Progenitor cell of endocrine pancreas (in vitro differentiated cells): ENCODE measurements around the gene IBSP. TPM values are rescaled to one million over a fixed set of nuclear protein-coding genes. Genes with fewer than 3 reads are reported as not detected.

Experiments
- DNase-seq: peaks from one replicate; pipeline ENCODE4 v3.0.0; 2021; ENCODE audit warnings: low spot score; ENCODE audit not compliant: unreplicated experiment
- H3K27ac Mint-ChIP-seq: 2 replicates; pipeline ENCODE4 v1.8.0; 2021; ENCODE audit warnings: mild to moderate bottlenecking, moderate library complexity, mixed read lengths
- H3K27me3 Mint-ChIP-seq: 2 replicates; pipeline ENCODE4 v1.8.0; 2021; ENCODE audit warnings: mixed read lengths
- H3K36me3 Mint-ChIP-seq: 2 replicates; pipeline ENCODE4 v1.8.0; 2022; ENCODE audit warnings: mixed read lengths; ENCODE audit not compliant: insufficient read depth
- H3K4me1 Mint-ChIP-seq: 2 replicates; pipeline ENCODE4 v1.8.0; 2021; ENCODE audit warnings: low read depth, mixed read lengths
- H3K4me3 Mint-ChIP-seq: 2 replicates; pipeline ENCODE4 v1.8.0; 2021; ENCODE audit warnings: low read depth, mild to moderate bottlenecking, moderate library complexity, mixed read lengths
- H3K9me3 Mint-ChIP-seq: 2 replicates; pipeline ENCODE4 v1.8.0; 2021; ENCODE audit warnings: low read depth, mixed read lengths
- total RNA-seq: library from RNA; stranded (reverse); gene quantifications from 2 replicates; pipeline ENCODE4 v1.2.1, GENCODE V29; 2021
- TF ChIP-seq, protein P1 (sequence below): fragments of 200-600 bp; sonication (generic); IDR thresholded peaks from one replicate; pipeline ENCODE4 v1.5.0; 2021; ENCODE audit warnings: antibody characterized with exemption, mild to moderate bottlenecking; ENCODE audit not compliant: unreplicated experiment

Gene IBSP
- total RNA-seq, 1 donor from 2014 or later: not detected

DNA sequence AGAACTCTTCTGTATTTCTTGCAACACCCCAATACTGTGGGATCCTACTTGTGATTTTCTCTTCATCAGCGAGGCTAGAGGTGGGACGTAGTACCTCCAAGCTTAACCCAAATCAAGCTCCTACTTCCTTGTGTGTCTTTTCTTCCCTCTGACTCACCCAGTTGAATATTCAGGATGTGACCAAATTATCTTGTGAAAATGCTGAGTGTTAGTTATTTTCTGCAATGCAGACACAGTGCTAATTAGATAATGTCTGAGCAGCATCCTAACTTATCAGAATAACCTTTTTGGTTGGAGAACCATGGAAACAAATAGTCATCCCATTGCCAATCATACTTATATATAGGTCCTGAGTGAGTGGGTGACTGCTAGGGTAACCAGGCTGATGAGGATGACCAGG lies 35.8 kb downstream of the IBSP start:
- H3K36me3 Mint-ChIP-seq: no peaks in the 10 kb centered on the region
- no peak overlapping the region for H3K27ac Mint-ChIP-seq
- no peaks in the 10 kb centered on the region for H3K9me3 Mint-ChIP-seq
- TF ChIP-seq, protein P1, sequence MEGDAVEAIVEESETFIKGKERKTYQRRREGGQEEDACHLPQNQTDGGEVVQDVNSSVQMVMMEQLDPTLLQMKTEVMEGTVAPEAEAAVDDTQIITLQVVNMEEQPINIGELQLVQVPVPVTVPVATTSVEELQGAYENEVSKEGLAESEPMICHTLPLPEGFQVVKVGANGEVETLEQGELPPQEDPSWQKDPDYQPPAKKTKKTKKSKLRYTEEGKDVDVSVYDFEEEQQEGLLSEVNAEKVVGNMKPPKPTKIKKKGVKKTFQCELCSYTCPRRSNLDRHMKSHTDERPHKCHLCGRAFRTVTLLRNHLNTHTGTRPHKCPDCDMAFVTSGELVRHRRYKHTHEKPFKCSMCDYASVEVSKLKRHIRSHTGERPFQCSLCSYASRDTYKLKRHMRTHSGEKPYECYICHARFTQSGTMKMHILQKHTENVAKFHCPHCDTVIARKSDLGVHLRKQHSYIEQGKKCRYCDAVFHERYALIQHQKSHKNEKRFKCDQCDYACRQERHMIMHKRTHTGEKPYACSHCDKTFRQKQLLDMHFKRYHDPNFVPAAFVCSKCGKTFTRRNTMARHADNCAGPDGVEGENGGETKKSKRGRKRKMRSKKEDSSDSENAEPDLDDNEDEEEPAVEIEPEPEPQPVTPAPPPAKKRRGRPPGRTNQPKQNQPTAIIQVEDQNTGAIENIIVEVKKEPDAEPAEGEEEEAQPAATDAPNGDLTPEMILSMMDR: no peak
- peaks cover 2% of the 10 kb centered on the region for H3K4me1 Mint-ChIP-seq
- H3K4me3 Mint-ChIP-seq: no peak overlapping the region
- no peak for DNase-seq
- H3K27me3 Mint-ChIP-seq: no peaks in the 10 kb centered on the region

- Mint-ChIP-seq H3K27ac (no peak overlapping the region), H3K9me3 (no peaks in the 10 kb centered on the region), H3K4me1 (peaks cover 6% of the 10 kb centered on the region), H3K4me3 (no peak overlapping the region), H3K36me3 (no peaks in the 10 kb centered on the region), H3K27me3 (peaks cover 4% of the 10 kb centered on the region)
- DNase-seq: no peak
- TF ChIP-seq, protein P1: no peak
Observed at GRCh38 chr4:87835743-87836142, 36.4 kb downstream of the IBSP start.

GRCh38 chr4:87838205-87838604 lies 38.9 kb downstream of the IBSP start:
- Mint-ChIP-seq H3K27ac (no peak overlapping the region), H3K4me3 (no peak overlapping the region), H3K4me1 (peaks cover 8% of the 10 kb centered on the region), H3K9me3 (no peaks in the 10 kb centered on the region), H3K36me3 (no peaks in the 10 kb centered on the region), H3K27me3 (peaks cover 11% of the 10 kb centered on the region)
- DNase-seq: no peak
- TF ChIP-seq, protein P1: peak; percentile 30

DNA sequence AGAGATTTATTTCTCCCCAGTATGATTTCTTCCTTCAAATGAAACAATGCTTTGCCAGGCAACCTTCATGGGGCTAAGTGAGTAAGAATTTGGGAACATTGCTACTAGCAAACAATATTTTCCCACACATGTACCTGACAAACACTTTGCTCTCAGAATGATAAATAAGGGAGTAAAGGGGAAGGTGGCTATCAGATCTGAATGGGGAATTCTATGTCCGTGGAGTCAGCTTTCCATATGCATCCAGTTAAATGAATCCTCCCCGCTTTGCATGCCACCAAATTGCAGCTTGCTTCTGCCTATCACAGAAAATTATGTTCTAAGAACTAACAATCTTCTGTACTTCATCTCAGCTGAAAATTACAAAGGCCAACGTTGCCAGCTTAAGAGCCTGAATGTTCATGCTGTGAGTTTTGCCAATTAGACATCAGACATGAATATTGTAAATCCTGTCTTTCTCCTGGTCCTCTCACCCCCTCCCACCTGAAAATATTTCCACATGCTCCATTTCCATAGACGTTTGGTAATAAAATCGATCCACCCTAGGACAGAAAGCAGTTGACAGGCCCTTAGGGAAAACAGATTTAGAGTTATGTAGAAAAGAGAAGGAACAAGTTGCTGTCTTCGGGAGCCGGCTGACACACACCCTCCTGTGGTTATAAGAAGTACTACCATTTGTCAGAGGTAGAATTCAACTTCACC lies 39.7 kb downstream of the IBSP start:
- no peak overlapping the region for H3K27ac Mint-ChIP-seq
- H3K36me3 Mint-ChIP-seq: no peaks in the 10 kb centered on the region
- DNase-seq: no peak
- H3K4me3 Mint-ChIP-seq: no peak overlapping the region
- TF ChIP-seq, protein P1: peak; percentile 78
- no peaks in the 10 kb centered on the region for H3K9me3 Mint-ChIP-seq
- peaks cover 12% of the 10 kb centered on the region for H3K27me3 Mint-ChIP-seq
- peaks cover 8% of the 10 kb centered on the region for H3K4me1 Mint-ChIP-seq

GRCh38 chr4:87839592-87839946 lies 40.2 kb downstream of the IBSP start:
- no peaks in the 10 kb centered on the region for H3K9me3 Mint-ChIP-seq

More at GRCh38 chr4:87839592-87839946, 40.2 kb downstream of the IBSP start:
- H3K36me3 Mint-ChIP-seq: no peaks in the 10 kb centered on the region
- TF ChIP-seq, protein P1: peak; percentile 19
- H3K4me3 Mint-ChIP-seq: no peak overlapping the region
- no peak for DNase-seq
- H3K4me1 Mint-ChIP-seq: peaks cover 8% of the 10 kb centered on the region
- no peak overlapping the region for H3K27ac Mint-ChIP-seq
- H3K27me3 Mint-ChIP-seq: peaks cover 12% of the 10 kb centered on the region
